SK-N-SH (cell line): ENCODE data around the gene APBA2. TPM values are rescaled to one million over a fixed set of nuclear protein-coding genes. Genes with fewer than 3 reads are reported as not detected.
A peak's percentile ranks its signal among the peaks of the same experiment; 100 is the strongest.

Experiments used
- CTCF ChIA-PET: fragments of 300-600, 350-600 bp; formaldehyde crosslinking; extraction: SDS; loops from one replicate; lab custom pipeline; 2021; lab: Yijun Ruan, JAX
- POLR2A ChIA-PET: fragments of 350-600 bp; sonication (Branson Sonifier 250); formaldehyde crosslinking; extraction: SDS; loops from one replicate; lab custom pipeline; 2020; ENCODE audit warnings: antibody characterized with exemption, inconsistent platforms; lab: Yijun Ruan, JAX
- DNase-seq: peaks from one replicate; pipeline ENCODE4 v3.0.0; 2012
- H2AFZ ChIP-seq: fragments of 200-600 bp; sonication (generic); 2 replicates; pipeline ENCODE4 v1.8.1; 2016; ENCODE audit warnings: antibody characterized with exemption, mild to moderate bottlenecking, low read depth
- H3F3A ChIP-seq: fragments of 200-600 bp; sonication (generic); replicated peaks from 2 replicates; pipeline ENCODE3; 2016; ENCODE audit warnings: antibody characterized with exemption, mild to moderate bottlenecking; ENCODE audit not compliant: insufficient read depth
- H3K27ac ChIP-seq, 2 experiments: fragments of 200-500 bp in 1 of 2; fragments of 200-600 bp in 1 of 2; sonication (Bioruptor generic) in 1 of 2; sonication (generic), shearing (Covaris generic) in 1 of 2; 2 replicates each; pipeline versions ENCODE4 v1.5.1 to v1.6.1; 2014 to 2016; ENCODE audit warnings: low read depth in 2 of 2, inconsistent platforms in 1 of 2, low read length in 1 of 2, mild to moderate bottlenecking in 1 of 2, mixed read lengths in 1 of 2
- H3K27me3 ChIP-seq: fragments of 200-600 bp; sonication (generic), shearing (Covaris generic); 2 replicates; pipeline ENCODE4 v1.6.1; 2016; ENCODE audit warnings: mixed run types; ENCODE audit not compliant: insufficient read depth
- H3K36me3 ChIP-seq, 2 experiments: fragments of 200-500 bp in 1 of 2; fragments of 200-600 bp in 1 of 2; sonication (Bioruptor generic) in 1 of 2; sonication (generic) in 1 of 2; replicated peaks in 1 of 2; 2 replicates each; pipeline versions ENCODE3 to v1.5.1; 2014 to 2016; ENCODE audit warnings: low read length in 1 of 2, mild to moderate bottlenecking in 1 of 2; ENCODE audit not compliant: insufficient read depth in 2 of 2, control insufficient read depth in 1 of 2
- H3K4me1 ChIP-seq, 2 experiments: fragments of 200-500 bp in 1 of 2; fragments of 200-600 bp in 1 of 2; sonication (Bioruptor generic) in 1 of 2; sonication (generic), shearing (Covaris generic) in 1 of 2; 2 replicates each; pipeline versions ENCODE4 v1.5.1 to v1.6.1; 2014 to 2016; ENCODE audit warnings: low read depth in 1 of 2, low read length in 1 of 2, mixed run types in 1 of 2; ENCODE audit not compliant: insufficient read depth in 2 of 2, control insufficient read depth in 1 of 2
- H3K4me2 ChIP-seq: fragments of 200-600 bp; sonication (generic), shearing (Covaris generic); 2 replicates; pipeline ENCODE4 v1.6.1; 2017; ENCODE audit warnings: mixed run types
- H3K4me3 ChIP-seq, 2 experiments: fragments of 200-500 bp in 1 of 2; fragments of 200-600 bp in 1 of 2; sonication (Bioruptor generic) in 1 of 2; sonication (generic), shearing (Covaris generic) in 1 of 2; 2 replicates each; pipeline versions ENCODE4 v1.5.1 to v1.8.1; 2014 to 2016; ENCODE audit warnings: low read depth in 2 of 2, inconsistent platforms in 1 of 2, low read length in 1 of 2, mild to moderate bottlenecking in 1 of 2, mixed read lengths in 1 of 2, moderate library complexity in 1 of 2
- H3K79me2 ChIP-seq: fragments of 200-600 bp; sonication (generic); 2 replicates; pipeline ENCODE4 v1.8.1; 2017; ENCODE audit warnings: mild to moderate bottlenecking; ENCODE audit not compliant: insufficient read depth
- H3K9ac ChIP-seq: fragments of 200-600 bp; sonication (generic); 2 replicates; pipeline ENCODE4 v1.6.1; 2017; ENCODE audit warnings: mixed run types
- H3K9me2 ChIP-seq: fragments of 200-600 bp; sonication (generic); 2 replicates; pipeline ENCODE4 v1.6.1; 2017; ENCODE audit warnings: mixed run types
- H3K9me3 ChIP-seq: fragments of 200-600 bp; sonication (generic); 2 replicates; pipeline ENCODE4 v1.6.1; 2017; ENCODE audit warnings: mixed run types, mild to moderate bottlenecking, moderate library complexity
- H4K20me1 ChIP-seq: fragments of 200-600 bp; sonication (generic); 2 replicates; pipeline ENCODE4 v1.6.1; 2017; ENCODE audit warnings: mild to moderate bottlenecking, mixed run types; ENCODE audit not compliant: insufficient read depth
- CHD2 ChIP-seq: fragments of 150-350 bp; IDR thresholded peaks from 2 replicates; pipeline ENCODE4 v1.6.1; 2018; ENCODE audit warnings: low read length; ENCODE audit not compliant: partially characterized antibody
- ELF1 ChIP-seq: IDR thresholded peaks from 2 replicates; pipeline ENCODE4 v1.4.0; 2012
- EP300 ChIP-seq, 2 experiments: IDR thresholded peaks; 2 replicates each; pipeline versions ENCODE4 v1.4.0 to v1.6.1; 2012; ENCODE audit warnings: borderline replicate concordance in 1 of 2, low read depth in 1 of 2, low read length in 1 of 2
- FOXJ3 ChIP-seq: sonication (generic); formaldehyde crosslinking; IDR thresholded peaks from 2 replicates; pipeline ENCODE4 v1.5.1; 2020; ENCODE audit warnings: mild to moderate bottlenecking, missing genetic modification reagents
- GABPA ChIP-seq: IDR thresholded peaks from 2 replicates; pipeline ENCODE4 v1.4.0; 2012; ENCODE audit warnings: low read depth, mild to moderate bottlenecking
- GATA2 ChIP-seq: sonication (generic); formaldehyde crosslinking; IDR thresholded peaks from 2 replicates; pipeline ENCODE4 v1.5.0; 2020; ENCODE audit warnings: mild to moderate bottlenecking, missing genetic modification reagents
- JUND ChIP-seq: IDR thresholded peaks from 2 replicates; pipeline ENCODE4 v1.4.0; 2012
- MXI1 ChIP-seq: IDR thresholded peaks from 2 replicates; pipeline ENCODE4 v1.6.1; 2012; ENCODE audit warnings: mild to moderate bottlenecking, low read depth, low read length, improper control_type of control experiment
- RAD21 ChIP-seq: IDR thresholded peaks from 2 replicates; pipeline ENCODE4 v1.6.1; 2012; ENCODE audit warnings: mild to moderate bottlenecking, low read length
- RCOR1 ChIP-seq: fragments of 150-350 bp; IDR thresholded peaks from 2 replicates; pipeline ENCODE4 v1.6.1; 2017; ENCODE audit warnings: antibody characterized with exemption, low read length
- TAF1 ChIP-seq: IDR thresholded peaks from 2 replicates; pipeline ENCODE4 v1.6.1; 2012; ENCODE audit warnings: low read depth, mild to moderate bottlenecking, low read length, moderate library complexity, borderline replicate concordance
- TEAD4 ChIP-seq: IDR thresholded peaks from 2 replicates; pipeline ENCODE4 v1.4.0; 2012; ENCODE audit warnings: mild to moderate bottlenecking, borderline replicate concordance; ENCODE audit not compliant: insufficient read depth
- WGBS: methylation state at CpG from one replicate; pipeline ENCODE4 v1.1.6; 2017; ENCODE audit warnings: low lambda C conversion rate; 5-methylcytosine and 5-hydroxymethylcytosine counted together
- polyA plus RNA-seq, 3 experiments: library from polyadenylated mRNA; depleted of rRNA; stranded (reverse); fragments of >200 nt; gene quantifications; 2 replicates each; pipeline ENCODE4 v1.2.3, GENCODE V29; 2012
- TF ChIP-seq, protein P1 (sequence below): IDR thresholded peaks from 2 replicates; pipeline ENCODE4 v1.4.0; 2012; ENCODE audit warnings: low read depth

The APBA2 gene
- polyA plus RNA-seq, 1 of the 3 experiments (the other 2 are of a cell fraction), result 12.7 TPM

DNA sequence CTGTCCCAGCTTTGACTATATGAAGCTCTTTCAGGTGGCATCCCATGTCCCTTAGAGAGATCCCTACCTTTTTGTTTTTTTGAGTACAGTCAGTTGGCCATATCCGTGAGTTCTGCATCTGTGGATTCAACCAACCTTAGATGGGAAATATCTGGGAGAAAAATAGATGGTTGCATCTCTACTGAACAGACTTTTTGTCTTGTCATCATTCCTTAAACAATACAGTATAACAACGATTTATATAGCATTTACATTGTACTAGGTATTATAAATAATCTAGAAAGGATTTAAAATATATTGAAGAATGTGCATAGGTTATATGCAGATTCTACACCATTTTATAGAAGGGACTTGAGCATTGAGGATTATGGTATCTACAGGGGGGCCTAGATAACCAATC, 65.1 kb downstream of the APBA2 start:
- no peak overlapping the region for H3K4me3 ChIP-seq
- peaks cover 6 to 35% of the 10 kb centered on the region in 2 experiments; a peak in 3 of 4 replicates for H3K4me1 ChIP-seq
- no peak overlapping the region for H3K9ac ChIP-seq
- no peak for DNase-seq
- no peaks in the 10 kb centered on the region for H4K20me1 ChIP-seq
- 65% methylated on average over 2 of the region's 2 CpGs for WGBS
- H3K27me3 ChIP-seq, result no peaks in the 10 kb centered on the region
- no peaks in the 10 kb centered on the region for H3K9me3 ChIP-seq
- no peaks in the 10 kb centered on the region for H3F3A ChIP-seq
- H3K9me2 ChIP-seq, result no peaks in the 10 kb centered on the region
- no peak overlapping the region for H2AFZ ChIP-seq
- ChIA-PET POLR2A (no interaction called here), CTCF (interaction anchor here (1.1 kb wide), 2 partner anchors 8 to 38 kb away, joined by 3 to 4 read pairs; no protein-coding TSS in a partner anchor)
- TF ChIP-seq ELF1, result no peak
- no peak for TF ChIP-seq JUND
- no peak for TF ChIP-seq TAF1
- TF ChIP-seq RAD21, result no peak
- TF ChIP-seq MXI1, result no peak
- TF ChIP-seq CHD2, result no peak
- no peaks in the 10 kb centered on the region for H3K36me3 ChIP-seq
- no peak overlapping the region for H3K27ac ChIP-seq
- no peak overlapping the region for H3K4me2 ChIP-seq
- no peaks in the 10 kb centered on the region for H3K79me2 ChIP-seq

GRCh38 chr15:28952666-28953491, 67.1 kb downstream of the APBA2 start:
- peak; percentile 65 for DNase-seq
- H3K36me3 ChIP-seq, result no peaks in the 10 kb centered on the region
- no peak overlapping the region for H3K4me3 ChIP-seq
- no peaks in the 10 kb centered on the region for H3F3A ChIP-seq
- H3K9me3 ChIP-seq, result no peaks in the 10 kb centered on the region
- H3K4me2 ChIP-seq, result no peak overlapping the region
- no peak overlapping the region for H3K9ac ChIP-seq
- no peaks in the 10 kb centered on the region for H3K9me2 ChIP-seq
- no peaks in the 10 kb centered on the region for H4K20me1 ChIP-seq
- H2AFZ ChIP-seq, result no peak overlapping the region
- no peaks in the 10 kb centered on the region for H3K79me2 ChIP-seq
- ChIA-PET CTCF (interaction anchor here (1.0 to 2.1 kb wide), 2 partner anchors 23 to 37 kb away, joined by 3 to 7 read pairs; no protein-coding TSS in a partner anchor), POLR2A (interaction anchor here (1.2 kb wide), 1 partner anchor 12 kb away, joined by 4 read pairs; no protein-coding TSS in a partner anchor)
- WGBS, result 45% methylated on average over 7 of the region's 7 CpGs
- H3K4me1 ChIP-seq, result peaks cover 6 to 38% of the 10 kb centered on the region in 2 experiments; a peak in 3 of 4 replicates
- TF ChIP-seq, protein P1, sequence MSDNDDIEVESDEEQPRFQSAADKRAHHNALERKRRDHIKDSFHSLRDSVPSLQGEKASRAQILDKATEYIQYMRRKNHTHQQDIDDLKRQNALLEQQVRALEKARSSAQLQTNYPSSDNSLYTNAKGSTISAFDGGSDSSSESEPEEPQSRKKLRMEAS, result no peak
- TF ChIP-seq RCOR1 (no peak), FOXJ3 (peak; percentile 55; the same call in 1 of the 2 replicates), GABPA (no peak), EP300 (IDR thresholded peaks at IDR 0.05; ENCODE audit: borderline replicate concordance in 1 of 2, low read depth in 1 of 2, low read length in 1 of 2) (peak in 1 of 2 experiments; percentile 43; a peak in 1 of 4 replicates), GATA2 (CRISPR knock-in tag) (peak; percentile 78), TEAD4 (no peak)
- H3K27me3 ChIP-seq, result no peaks in the 10 kb centered on the region
- peak overlapping the region in 1 of 2 experiments; percentile 36; a peak in 1 of 4 replicates for H3K27ac ChIP-seq
